ENCODE data around the gene RDM1.

DNA sequence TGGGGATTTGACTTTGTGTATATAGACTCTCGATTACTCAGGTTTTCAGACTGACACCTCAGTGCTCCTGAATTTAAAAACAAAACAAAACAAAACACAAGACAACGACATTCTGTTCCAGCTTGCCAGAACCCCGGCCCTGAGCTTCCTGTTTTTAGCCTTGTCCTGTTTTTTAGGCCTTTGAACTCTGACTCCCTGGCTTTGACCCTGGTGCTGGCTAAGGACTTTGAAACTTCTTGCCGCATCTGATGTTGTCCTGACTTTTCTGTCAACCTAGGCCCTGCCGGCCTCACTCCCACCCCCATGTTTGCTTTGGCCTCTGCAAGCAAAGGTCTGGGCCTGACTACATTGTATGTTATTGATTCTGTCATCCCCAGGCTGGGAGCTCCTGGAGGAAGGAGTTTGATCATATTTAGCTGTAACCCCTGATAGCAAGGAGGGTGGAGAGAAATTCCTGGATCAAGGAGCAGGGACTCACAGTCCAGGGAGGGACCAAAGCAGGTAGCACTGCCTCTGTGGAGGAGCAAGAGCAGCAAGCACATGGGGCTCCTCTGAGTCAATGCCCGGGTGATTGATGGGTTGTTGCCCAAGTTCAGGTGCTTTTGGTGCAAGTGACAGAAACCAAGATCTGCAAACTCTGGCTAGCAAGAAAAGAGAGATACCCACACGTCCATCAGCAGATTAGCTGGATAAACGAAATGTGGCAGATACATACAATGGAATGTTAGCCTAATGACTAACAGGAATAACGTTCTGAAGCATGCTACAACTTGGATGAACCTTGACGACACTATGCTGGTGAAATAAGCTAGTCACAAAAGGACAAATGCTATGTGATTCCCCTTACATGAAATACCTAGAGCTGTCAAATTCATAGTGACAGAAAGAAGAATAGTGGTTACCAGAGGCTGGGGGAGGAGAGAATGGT, 43.0 kb upstream of the RDM1 start:
- TF ChIP-seq POLR2A (IDR thresholded peaks at IDR 0.05) = no peak
- TF ChIP-seq, protein P1, sequence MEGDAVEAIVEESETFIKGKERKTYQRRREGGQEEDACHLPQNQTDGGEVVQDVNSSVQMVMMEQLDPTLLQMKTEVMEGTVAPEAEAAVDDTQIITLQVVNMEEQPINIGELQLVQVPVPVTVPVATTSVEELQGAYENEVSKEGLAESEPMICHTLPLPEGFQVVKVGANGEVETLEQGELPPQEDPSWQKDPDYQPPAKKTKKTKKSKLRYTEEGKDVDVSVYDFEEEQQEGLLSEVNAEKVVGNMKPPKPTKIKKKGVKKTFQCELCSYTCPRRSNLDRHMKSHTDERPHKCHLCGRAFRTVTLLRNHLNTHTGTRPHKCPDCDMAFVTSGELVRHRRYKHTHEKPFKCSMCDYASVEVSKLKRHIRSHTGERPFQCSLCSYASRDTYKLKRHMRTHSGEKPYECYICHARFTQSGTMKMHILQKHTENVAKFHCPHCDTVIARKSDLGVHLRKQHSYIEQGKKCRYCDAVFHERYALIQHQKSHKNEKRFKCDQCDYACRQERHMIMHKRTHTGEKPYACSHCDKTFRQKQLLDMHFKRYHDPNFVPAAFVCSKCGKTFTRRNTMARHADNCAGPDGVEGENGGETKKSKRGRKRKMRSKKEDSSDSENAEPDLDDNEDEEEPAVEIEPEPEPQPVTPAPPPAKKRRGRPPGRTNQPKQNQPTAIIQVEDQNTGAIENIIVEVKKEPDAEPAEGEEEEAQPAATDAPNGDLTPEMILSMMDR (IDR thresholded peaks at IDR 0.05) = no peak
